ENCODE results near the gene PDGFD.
A peak's percentile ranks its signal among the peaks of the same experiment; 100 is the strongest.

The PDGFD gene

DNA sequence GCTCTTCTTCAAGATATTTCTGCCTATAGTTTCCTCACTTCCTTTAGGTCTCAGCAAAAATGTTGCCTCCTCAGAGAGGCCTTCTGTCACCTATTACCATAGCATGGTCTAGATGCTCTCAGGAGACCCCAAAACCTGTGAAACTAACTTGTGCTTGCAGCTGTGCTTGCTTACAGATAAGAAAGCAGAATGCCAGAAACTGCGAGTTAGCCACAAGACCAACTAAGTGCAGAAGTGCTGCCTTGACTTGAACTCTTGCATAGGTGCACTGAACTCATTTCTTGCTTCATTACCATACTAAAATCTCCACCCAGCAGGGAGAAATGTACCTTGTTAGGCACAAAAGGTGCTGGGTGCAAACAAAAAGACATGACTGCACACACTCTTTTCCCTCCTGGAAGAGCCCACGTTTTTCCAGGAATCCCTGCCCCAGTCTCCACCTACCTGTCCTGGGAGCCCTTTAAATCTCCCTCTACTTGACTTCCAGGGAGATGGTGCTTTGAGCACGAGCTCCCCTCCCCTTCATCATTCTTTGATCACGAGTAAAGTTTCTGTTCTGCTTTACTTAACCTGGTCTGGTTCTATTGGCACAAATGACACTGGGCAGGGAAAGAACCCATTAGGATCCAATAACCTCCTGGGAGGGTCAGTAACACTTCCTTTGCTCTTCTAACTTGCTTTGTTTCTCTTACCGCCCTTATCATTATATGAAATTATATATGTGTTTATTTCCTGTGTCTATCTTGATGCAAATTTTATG lies 265.2 kb downstream of the PDGFD start:
- no peaks in the 10 kb centered on the region for H3K27me3 Mint-ChIP-seq (ENCODE audit: low read depth, poor library complexity)

DNA sequence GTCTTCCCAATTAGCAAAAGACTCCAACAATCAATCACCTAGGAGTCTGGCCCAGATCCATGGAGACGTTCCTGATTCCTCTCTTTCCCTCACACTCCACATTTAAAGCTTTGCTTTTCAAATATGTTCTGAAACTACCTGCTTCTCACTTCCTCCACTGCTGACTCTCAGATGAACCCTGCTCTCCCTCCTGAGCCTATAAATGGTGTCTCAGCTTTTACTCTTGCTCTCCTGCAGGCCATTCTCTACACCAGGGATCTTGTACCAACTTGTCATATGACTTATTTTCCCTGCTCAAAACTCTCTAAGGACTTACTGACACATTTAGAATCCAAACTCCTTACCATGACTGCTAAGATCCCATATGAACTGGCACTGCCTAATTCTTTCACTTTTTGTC lies 265.9 kb downstream of the PDGFD start:
- H3K27ac Mint-ChIP-seq: peak overlapping the region; percentile 1
- no peaks in the 10 kb centered on the region for H3K36me3 Mint-ChIP-seq (ENCODE audit: low read depth)
- no peak overlapping the region for H3K4me3 Mint-ChIP-seq
- no peaks in the 10 kb centered on the region for H3K9me3 Mint-ChIP-seq
- TF ChIP-seq, protein P1, sequence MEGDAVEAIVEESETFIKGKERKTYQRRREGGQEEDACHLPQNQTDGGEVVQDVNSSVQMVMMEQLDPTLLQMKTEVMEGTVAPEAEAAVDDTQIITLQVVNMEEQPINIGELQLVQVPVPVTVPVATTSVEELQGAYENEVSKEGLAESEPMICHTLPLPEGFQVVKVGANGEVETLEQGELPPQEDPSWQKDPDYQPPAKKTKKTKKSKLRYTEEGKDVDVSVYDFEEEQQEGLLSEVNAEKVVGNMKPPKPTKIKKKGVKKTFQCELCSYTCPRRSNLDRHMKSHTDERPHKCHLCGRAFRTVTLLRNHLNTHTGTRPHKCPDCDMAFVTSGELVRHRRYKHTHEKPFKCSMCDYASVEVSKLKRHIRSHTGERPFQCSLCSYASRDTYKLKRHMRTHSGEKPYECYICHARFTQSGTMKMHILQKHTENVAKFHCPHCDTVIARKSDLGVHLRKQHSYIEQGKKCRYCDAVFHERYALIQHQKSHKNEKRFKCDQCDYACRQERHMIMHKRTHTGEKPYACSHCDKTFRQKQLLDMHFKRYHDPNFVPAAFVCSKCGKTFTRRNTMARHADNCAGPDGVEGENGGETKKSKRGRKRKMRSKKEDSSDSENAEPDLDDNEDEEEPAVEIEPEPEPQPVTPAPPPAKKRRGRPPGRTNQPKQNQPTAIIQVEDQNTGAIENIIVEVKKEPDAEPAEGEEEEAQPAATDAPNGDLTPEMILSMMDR (IDR thresholded peaks at IDR 0.05): no peak
- DNase-seq: no peak
- no peaks in the 10 kb centered on the region for H3K4me1 Mint-ChIP-seq
- no peaks in the 10 kb centered on the region for H3K27me3 Mint-ChIP-seq (ENCODE audit: low read depth, poor library complexity)

More for the DNA sequence above, 265.2 kb downstream of the PDGFD start:
- TF ChIP-seq, protein P1 (IDR thresholded peaks at IDR 0.05): no peak
- no peak for DNase-seq
- Mint-ChIP-seq H3K4me1 (no peaks in the 10 kb centered on the region), H3K27ac (no peak overlapping the region), H3K4me3 (no peak overlapping the region), H3K9me3 (no peaks in the 10 kb centered on the region), H3K36me3 (ENCODE audit: low read depth) (no peaks in the 10 kb centered on the region)

DNA sequence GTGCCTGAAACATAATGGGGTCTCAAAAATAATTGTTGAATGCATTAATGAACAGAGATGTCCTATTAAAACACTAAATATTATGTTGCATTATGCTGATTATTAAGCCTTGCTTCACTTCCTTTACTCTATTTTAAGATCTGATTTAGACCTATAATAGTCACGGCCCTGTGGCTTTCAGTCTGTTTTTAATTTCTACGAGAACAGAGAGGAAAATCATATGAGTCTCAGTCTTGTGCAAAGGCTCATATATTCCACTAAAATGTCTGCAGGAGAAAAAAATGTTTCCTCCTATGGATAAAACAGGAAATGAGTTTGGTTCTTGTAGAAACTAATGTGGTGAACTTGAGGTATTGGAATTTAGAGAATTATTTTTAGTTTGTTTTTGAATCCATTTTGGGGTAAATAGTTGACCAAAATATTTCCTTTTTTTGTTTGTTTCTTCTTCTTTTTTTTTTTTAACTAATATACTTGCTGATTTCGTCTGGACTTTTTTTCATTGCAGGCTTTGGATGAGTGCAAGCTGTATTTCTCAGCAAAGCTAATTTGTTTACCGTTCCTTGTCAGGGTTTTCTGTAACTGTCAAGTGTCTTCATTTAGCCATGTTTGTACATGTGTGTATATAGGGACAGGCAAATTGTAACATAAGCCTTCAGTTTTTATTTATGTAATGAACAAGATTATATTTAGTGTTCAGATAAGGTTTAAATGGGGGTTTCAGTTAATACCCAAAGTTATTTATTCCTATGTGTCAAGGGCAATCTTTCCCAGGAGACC lies 266.6 kb downstream of the PDGFD start:
- Mint-ChIP-seq H3K4me3 (no peak overlapping the region), H3K36me3 (ENCODE audit: low read depth) (no peaks in the 10 kb centered on the region), H3K27ac (peak overlapping the region; percentile 34), H3K4me1 (no peaks in the 10 kb centered on the region), H3K27me3 (ENCODE audit: low read depth, poor library complexity) (no peaks in the 10 kb centered on the region), H3K9me3 (no peaks in the 10 kb centered on the region)
- TF ChIP-seq, protein P1 (IDR thresholded peaks at IDR 0.05): no peak
- DNase-seq: no peak

DNA sequence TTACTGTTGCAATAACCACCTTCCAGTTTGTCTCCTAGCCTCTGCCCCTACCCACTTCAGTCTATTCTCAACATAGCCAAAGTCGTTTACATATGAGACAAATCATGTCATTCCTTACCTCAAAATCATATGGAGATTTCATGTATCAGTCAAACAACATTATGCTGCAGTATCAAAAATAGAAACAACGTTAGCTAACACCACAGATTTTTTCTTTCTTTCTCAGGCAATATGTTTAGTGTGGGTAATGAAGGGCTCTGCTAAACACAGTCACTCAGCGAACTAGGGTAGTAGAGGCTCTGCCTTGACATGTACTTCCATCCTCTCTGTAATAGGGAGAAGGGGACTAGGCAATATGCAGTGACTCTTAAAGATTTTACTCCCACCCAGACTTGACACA lies 268.8 kb downstream of the PDGFD start:
- H3K4me1 Mint-ChIP-seq: no peaks in the 10 kb centered on the region
- DNase-seq: no peak
- H3K27me3 Mint-ChIP-seq (ENCODE audit: low read depth, poor library complexity): no peaks in the 10 kb centered on the region
- H3K27ac Mint-ChIP-seq: no peak overlapping the region
- no peak overlapping the region for H3K4me3 Mint-ChIP-seq
- peaks cover 4% of the 10 kb centered on the region for H3K9me3 Mint-ChIP-seq
- no peaks in the 10 kb centered on the region for H3K36me3 Mint-ChIP-seq (ENCODE audit: low read depth)
- TF ChIP-seq, protein P1 (IDR thresholded peaks at IDR 0.05): no peak

DNA sequence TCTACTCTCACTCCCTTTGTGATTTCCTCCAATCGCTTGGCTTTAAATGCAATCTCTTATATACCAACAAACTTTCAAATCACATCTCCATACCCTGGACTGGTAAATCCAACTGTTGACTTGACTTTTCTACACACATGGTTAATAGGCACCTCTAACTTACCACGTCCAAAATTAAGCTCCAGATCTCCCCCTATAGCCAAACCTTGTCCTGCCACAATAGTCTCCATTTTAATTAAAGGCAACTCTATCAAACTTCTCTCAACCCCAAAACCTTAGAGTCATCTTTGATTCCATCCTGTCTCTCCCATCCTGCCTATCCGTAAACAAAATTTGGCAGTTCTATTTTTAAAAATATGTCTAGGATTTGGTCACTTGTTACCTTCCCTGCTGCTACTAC lies 269.3 kb downstream of the PDGFD start:
- Mint-ChIP-seq H3K4me1 (no peaks in the 10 kb centered on the region), H3K27me3 (ENCODE audit: low read depth, poor library complexity) (no peaks in the 10 kb centered on the region), H3K4me3 (no peak overlapping the region), H3K27ac (no peak overlapping the region), H3K36me3 (ENCODE audit: low read depth) (no peaks in the 10 kb centered on the region), H3K9me3 (peaks cover 8% of the 10 kb centered on the region)
- TF ChIP-seq, protein P1 (IDR thresholded peaks at IDR 0.05): no peak
- no peak for DNase-seq
